Epithelial cell of esophagus (primary cell): Measurements from ENCODE around the gene HERC2.

ENCODE experiments used
- DNase-seq: peaks from one replicate; pipeline ENCODE4 v3.0.0; 2010; ENCODE audit warnings: low read depth
- H3K4me3 ChIP-seq: 2 replicates; pipeline ENCODE4 v1.5.1; 2011; ENCODE audit warnings: mild to moderate bottlenecking, low read length, control low read depth
- TF ChIP-seq, protein P1 (sequence below): IDR thresholded peaks from 2 replicates; pipeline ENCODE4 v1.5.1; 2011; ENCODE audit warnings: low read depth, mild to moderate bottlenecking, low read length, control low read depth, inconsistent platforms; ENCODE audit not compliant: insufficient read depth; ENCODE audit errors: missing control alignments

The HERC2 gene

DNA sequence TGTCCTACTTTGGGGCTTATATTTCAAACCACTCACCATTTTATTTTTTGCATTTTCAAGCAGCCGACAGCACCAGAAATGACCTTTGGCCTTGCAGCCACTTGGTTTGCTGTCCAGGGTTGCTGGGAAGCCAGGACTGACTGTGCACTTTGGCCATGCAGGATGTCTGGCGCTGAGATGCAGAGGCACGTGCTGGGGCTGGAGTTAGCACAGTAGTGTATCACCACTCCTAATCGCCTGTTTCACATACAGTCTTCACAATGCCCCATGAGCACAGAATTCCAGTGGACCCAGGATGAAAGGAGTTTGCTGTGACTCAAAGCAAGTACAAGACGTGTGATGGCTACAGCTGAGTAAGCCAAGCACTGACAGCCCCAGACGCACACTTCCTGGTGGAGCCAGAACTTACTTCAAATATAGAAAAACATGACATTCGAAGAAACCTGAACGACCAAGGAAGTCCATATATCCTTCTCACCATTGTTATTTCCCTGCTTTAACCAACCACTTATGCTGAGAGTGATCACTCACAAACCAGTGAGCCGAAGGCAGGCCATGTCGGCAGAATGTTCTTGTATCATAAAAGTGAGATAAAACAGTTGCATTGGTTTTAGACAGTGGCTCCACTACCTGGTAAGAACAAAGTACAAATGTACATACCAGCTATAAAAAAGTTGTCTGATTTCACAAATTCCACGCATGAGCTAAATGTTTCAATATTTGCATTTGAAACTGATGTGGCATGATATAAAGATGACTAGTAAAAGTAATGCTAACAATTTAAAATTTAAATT, 238.9 kb downstream of the HERC2 start:
- DNase-seq: no peak
- TF ChIP-seq, protein P1, sequence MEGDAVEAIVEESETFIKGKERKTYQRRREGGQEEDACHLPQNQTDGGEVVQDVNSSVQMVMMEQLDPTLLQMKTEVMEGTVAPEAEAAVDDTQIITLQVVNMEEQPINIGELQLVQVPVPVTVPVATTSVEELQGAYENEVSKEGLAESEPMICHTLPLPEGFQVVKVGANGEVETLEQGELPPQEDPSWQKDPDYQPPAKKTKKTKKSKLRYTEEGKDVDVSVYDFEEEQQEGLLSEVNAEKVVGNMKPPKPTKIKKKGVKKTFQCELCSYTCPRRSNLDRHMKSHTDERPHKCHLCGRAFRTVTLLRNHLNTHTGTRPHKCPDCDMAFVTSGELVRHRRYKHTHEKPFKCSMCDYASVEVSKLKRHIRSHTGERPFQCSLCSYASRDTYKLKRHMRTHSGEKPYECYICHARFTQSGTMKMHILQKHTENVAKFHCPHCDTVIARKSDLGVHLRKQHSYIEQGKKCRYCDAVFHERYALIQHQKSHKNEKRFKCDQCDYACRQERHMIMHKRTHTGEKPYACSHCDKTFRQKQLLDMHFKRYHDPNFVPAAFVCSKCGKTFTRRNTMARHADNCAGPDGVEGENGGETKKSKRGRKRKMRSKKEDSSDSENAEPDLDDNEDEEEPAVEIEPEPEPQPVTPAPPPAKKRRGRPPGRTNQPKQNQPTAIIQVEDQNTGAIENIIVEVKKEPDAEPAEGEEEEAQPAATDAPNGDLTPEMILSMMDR: no peak
- no peak overlapping the region for H3K4me3 ChIP-seq

DNA sequence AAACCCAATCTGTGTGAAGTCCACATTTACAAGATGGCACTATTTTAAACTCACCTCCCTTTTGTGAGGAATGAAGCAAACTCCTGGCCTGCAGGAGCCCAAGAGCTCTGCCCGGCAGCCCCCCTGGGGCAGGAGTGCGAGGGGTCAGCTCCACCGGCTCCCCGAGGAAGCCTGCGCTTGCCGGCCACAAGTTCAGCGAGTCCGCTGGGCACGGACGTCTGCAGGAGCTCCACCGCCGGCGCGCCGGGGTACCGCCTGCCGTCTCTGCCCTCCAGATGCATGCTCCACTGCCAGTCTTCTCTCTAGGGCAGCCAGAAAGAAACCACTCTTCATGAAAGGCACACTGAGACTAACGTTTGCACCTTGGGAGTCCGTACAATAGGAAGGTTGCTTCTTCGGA, 240.4 kb downstream of the HERC2 start:
- no peak for DNase-seq
- H3K4me3 ChIP-seq: no peak overlapping the region

DNA sequence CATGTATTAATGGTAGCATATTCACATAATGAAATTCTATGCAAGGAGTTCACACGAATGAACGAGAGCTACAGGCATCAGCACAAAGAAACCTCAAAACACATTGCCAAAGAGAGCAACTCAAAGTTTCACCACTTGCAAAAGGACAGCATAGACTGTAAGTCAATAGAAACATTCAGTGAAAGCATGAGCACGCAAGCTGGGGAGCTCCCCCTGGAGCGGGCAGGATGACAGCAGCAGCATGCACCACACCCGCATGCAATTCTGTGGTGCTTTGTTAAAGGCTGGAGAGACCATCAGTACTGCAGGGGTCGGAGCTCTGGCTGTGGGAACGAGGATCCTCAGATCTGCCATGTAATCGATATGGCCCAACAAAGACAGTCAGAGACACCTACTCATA, 241.6 kb downstream of the HERC2 start:
- DNase-seq: no peak
- H3K4me3 ChIP-seq: no peak overlapping the region

More for the DNA sequence above, 240.4 kb downstream of the HERC2 start:
- TF ChIP-seq, protein P1: no peak

DNA sequence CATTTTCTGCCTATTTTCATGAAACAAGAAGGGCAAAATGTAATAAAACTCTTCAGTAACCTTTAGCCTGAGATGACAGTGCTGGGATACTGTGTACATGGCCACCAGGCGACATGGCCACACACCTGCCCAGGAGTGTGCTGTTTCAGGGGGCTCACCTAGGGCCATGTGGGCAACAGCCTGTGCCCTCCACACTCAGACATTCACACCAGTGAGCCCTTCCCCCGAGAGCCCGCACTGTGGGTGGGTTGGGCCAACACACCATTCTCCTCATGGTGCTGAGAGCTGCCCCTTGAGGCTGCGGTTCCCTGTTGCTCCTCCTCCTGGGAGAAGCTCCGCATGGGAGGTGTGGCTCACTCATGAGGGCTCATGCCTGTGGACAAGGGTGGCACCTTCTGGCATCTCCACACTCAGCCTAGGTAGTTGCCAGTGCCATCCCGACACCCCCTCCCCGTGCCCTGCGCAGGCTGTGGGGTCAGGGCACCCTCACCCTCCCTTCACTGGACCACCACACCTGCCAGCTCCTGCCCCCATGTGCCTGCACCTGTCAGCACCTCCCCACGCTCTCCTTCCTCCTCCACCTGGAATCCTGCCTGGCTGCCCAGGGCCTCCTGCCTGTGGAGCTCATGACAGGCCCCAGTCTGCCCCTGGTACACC, 242.5 kb downstream of the HERC2 start:
- TF ChIP-seq, protein P1: no peak
- DNase-seq: no peak
- H3K4me3 ChIP-seq: no peak overlapping the region

More for the DNA sequence above, 241.6 kb downstream of the HERC2 start:
- TF ChIP-seq, protein P1: no peak

DNA sequence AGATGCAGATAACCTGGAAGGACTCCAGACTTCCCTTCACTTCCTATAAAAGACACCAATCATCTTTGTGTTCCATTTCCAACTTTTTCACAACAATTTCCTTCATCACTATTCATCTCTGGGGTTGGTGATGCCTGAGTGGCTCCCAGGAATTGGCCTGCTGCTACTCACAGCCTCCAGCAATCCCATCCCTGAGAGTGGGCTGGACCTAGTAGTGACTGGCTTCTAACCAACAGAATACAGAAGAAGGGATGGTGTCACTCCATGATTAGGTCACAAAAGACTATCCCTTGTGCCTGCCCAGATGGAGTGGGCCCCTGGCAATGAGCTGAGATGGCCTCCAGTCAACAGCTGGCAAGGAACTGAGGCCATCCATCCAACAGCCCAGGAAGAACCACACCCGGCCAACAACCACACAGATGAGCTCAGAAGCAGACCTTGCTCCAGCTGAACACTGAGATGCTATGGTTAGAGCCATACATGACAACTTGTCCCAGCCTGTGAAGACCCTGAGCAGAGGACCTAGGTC, 243.7 kb downstream of the HERC2 start:
- no peak overlapping the region for H3K4me3 ChIP-seq
- no peak for DNase-seq
- TF ChIP-seq, protein P1: no peak

DNA sequence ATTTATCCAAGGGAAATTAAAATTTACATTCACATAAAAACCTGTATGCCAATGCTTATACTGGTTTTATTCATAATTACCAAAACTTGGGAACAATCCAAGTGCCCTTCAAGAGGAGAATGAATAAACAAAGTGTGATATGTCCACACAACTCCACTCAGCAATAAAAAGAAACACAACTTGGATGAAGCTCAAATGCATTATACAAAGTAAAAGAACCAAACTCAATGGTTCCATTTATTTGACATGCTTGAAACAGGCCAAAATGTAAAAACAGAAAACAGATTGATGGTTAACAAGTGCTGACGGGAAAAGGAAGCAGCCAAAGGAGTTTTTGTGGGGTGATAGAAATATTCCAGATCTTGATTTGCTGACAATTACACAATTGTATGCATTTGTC, 246.4 kb downstream of the HERC2 start:
- DNase-seq: no peak
- H3K4me3 ChIP-seq: no peak overlapping the region
- TF ChIP-seq, protein P1: no peak

DNA sequence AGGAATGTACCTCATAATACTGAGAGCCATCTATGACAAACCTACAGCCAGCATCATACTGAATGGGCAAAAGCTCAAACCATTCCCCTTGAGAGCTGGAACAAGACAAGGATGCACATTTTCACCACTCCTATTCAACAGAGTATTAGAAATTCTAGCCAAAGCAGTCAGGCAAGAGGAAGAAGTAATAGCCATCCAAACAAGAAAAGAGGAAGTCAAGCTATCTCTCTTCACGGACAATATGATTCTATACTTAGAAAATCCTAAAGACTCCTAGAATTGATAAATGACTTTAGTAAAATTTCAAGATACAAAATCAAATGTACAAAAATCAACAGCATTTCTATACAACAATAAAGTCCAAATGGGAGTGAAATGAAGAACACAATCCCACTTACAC, 253.0 kb downstream of the HERC2 start:
- no peak for DNase-seq
- TF ChIP-seq, protein P1: no peak
- no peak overlapping the region for H3K4me3 ChIP-seq
